GM19467 (cell line): ENCODE data around the gene TMEM190.

Source experiments
- ATAC-seq: cut with Tn5 transposase; IDR thresholded peaks from one replicate; pipeline ENCODE4 v1.9.1; 2021; ENCODE audit warnings: mild to moderate bottlenecking, moderate library complexity; ENCODE audit not compliant: unreplicated experiment

Gene TMEM190

DNA sequence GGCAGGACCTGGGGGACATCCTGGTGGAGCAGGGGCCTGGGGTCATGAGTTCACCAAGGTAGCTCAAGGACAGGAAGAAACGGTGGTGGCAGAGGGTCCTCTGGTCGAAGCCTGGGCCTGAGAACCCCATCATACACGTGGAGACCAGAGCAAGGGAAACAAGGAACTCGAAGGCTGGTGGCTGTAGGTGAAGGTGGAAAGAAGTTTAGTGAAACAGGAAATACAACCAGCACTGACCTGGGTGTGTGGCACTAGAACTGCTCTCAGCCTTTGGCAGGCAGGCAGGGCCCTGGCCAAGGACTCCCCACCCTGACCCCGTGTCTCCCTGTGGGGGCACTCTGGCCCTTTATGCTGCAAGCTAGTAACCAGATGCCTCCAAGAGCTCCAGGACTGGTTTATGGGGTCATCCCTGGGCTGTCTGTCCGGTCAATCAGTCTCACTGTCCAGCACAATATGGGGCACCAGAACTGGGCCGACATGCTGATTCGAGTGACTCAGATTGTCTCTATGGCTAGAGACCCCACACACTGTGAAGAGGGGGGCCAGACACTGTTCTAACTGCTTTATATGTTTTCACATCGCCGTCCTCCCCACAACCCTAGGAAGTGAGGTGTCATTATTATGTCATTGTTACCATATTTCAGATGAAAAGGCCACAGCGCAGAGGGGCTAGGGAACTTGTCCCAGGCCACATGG lies 25.9 kb upstream of the TMEM190 start:
- no peak for ATAC-seq

DNA sequence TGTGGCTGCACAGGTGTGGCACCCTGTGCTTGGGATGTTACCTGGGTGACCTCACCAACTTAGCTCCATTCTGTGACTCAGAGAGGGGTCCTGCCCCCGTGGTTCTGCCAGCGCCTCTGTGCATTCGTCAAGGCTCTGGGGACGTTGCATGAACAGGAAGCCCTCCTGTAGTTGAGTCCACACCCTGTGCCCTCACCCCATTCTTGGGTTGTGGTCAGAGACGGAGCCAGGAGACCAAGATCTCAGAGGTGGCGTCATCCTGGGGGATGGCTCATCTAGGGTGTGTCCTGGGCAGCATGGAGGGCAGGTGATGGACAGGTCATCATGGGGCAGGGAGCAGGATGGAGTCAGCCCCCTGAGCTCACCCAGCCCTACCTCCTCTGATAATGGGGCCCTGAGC lies 24.6 kb upstream of the TMEM190 start:
- ATAC-seq, result no peak

DNA sequence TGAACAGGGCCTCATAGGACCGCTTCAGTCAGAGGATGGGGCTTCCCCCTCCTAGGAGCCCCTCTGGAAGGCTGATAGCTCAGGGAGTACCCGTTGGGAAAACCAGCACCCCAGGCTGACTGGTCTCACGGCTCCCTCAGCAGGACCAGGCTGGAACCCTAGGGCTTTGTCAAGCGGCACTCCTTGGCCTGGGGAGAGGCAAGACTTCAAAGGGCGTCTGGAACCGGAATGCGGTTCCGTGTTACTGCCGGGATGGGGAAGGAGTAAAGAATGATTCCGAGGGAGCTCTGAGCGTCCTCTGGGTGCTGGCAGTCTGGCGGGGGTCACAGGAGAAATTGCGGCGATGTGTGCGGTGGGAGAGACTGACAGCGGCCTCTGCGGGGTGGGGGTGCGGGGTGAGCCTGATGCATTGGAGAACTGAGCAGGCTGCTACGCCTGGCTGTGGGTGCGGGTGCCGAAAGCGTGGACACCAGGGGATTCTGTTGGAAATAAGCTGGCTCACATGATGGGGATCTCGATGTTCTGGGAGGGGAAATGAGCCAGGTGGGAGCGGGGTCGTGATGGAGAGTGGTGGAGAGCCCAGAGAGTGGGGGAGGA lies 24.0 kb upstream of the TMEM190 start:
- ATAC-seq, result no peak

DNA sequence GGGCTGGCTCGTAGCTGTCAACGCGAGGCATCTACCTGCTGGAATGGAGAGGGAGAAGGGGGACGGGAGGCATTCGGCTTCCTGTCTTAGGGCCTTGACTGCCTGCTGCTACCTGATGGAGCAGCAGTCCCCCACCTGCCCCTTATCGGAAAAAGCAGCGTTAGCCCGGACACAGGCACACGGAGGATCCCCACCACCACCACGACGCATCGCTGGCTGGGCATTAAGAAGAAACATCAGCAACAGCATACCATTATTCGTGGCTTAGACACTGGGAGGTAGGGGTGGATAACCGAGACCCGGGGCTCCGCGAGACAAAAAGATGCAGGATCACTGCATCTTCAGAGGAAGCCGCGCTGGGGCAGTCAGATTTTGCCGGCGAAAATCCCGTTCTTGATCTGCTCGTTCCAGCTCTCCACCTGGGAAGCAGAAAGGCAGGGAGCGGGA lies 23.2 kb upstream of the TMEM190 start:
- no peak for ATAC-seq

DNA sequence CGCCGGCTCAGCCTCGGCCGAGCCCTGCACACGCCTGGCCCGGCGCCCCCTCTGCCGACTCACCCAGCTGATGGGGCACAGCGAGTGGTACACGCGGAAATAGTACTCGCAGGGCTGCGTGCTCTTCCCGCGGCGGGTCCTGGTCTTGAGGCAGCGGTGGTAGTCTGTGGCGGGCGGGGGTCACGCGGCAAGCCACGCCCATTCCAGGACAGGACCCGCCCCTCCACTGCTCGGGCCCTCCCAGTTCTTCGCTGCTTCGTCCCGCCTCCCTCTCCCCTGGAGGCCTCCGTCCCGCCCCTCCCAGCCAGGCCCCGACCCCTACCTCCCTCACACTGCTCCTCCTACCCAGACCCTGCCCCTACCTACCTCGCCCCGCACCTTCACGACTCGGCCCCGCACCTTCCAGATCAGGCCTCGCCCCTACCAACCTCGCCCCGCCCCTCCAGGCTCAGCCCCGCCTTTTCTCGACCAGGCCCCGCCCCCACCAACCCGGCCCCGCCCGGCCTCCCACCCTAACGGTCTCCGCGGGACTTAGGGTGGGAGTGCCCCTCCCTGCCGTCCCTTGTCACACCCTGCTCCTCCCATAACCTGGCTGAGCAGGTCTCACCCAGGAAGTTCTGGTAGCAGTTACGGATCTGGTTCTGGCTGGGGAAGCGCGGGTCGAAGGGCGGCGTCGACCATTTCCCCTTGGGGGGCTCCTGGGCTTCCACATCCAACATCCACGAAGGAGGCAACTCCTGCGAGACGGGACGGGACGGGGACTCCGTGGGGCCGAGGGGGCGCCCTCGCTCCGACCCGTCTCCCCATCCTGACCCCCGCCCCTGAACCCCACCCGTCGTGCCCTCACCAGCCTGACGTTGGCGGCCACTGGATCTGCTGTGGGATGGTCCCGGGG lies 22.6 kb upstream of the TMEM190 start:
- no peak for ATAC-seq

DNA sequence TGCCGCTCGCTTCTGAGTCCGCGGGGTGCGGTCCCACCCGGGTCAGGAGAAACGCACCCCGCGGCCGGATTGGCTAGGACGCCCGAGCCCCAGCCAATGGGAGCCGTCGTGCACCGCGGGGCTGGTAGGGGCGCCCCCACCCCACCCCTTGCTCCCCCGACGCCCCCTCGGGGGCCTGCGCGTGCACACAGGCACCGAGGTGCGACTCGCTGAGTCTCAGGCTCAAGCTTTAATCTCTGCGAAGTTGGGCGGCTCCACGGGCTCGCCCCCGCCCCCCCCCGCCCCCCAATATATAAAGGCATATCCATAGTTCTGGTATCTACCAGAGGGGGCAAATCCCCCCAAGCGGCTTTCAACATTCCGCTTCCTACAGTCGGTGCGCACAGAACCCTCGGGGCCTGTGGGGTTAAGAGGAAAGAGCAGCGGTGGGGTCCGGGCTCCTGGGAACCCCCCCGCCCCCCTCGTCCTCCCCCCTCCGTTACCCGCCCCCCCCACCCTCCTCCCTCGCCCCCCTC lies 21.9 kb upstream of the TMEM190 start, which contains the start of gene COX6B2:
TSS of gene COX6B2 (minus strand) at position 22 of the 515 bp plus-strand sequence. CDS start 198 bp downstream, outside the sequence.
- no peak for ATAC-seq

DNA sequence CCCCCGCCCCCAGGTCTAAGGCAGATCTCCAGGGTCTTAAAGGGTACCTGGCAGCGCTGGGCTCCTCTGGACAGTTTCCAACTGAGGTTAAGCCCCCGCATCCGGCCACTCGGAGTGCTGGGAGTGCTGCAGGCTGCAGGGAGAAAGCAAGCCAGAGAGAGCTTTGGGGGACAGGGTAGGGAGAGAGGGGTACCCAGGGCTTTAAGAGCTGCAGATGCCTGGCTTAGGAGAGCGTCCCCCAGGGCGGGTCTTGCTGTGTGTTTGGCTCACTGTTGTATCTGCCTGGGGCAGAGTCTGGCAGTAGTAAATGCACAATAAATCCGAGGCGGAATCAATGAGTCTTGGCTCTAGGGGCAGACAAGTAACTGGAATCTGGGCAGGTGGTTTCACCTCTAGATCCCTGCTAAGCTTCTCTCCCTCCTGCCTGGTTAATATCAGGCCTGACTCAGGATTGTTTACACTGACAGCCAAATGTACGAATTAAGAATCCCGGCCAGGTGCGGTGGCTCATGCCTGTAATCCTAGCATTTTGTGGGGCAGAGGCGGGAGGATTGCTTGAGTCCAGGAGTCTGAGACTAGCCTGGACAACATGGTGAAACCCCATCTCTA lies 21.3 kb upstream of the TMEM190 start:
- ATAC-seq, result no peak

DNA sequence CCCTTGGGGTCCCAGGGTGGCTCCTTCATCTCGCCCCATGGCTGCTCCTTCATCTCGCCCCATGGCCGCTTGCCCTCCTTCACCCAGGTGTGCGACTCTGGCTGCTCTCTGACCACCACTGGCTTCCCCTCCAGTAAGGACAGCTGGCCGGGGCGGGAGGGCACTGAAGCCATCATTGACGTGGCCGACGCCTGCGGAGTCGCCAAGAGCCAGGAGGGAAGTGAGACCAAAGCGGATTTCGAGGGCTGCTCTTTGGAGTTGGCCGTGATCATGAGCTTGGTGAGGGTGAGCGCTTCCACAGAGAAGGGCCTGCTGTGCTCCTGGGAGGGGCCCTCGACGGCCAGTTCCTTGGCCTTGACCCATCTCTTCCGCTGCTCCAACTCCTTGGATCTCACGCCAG lies 18.1 kb upstream of the TMEM190 start:
- no peak for ATAC-seq

DNA sequence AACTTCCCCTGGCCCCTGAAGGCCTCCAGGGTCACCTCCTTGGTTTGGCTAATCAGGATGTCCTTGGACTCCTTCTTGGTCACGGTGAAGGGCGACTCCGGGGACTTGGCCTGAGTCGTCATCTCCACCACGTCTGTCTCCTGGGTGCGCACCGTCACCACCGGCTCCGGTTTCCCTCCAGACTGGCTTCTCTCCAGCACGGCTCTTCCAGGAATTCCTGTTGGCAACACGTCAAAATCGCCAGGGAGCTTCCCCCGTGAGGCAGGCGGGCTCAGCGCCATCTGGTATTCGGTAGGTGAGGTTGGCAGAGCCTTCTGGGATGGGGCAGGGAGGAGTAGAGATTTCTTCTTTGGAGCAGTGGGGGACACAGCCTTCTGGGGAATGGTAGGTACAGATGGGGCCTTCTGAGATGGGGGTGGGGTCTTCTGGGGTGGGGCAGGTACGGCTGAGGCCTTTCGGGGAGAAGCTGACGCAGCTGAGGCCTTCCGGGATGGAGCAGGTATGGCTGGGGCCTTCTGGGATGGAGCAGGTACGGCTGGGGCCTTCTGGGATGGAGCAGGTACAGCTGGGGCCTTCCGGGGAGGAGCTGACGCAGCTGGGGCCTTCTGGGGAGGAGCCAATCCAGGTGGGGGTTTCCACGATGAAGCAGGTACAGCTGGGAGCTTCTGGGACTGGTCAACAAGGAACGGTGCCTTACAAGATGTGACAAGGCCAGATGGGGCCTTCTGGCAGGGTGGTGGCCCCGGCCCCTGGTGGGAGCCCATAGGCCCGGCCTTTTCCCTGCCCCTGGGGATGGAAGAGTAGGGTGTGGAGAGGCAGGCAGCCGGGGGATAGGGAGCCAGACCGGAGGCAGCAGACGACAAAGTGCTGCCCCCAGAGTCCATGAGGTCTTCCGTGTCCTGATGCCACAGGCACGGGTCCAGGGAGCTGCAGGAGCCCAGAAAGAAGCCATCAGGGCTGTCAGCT lies 17.4 kb upstream of the TMEM190 start:
- ATAC-seq, result no peak

DNA sequence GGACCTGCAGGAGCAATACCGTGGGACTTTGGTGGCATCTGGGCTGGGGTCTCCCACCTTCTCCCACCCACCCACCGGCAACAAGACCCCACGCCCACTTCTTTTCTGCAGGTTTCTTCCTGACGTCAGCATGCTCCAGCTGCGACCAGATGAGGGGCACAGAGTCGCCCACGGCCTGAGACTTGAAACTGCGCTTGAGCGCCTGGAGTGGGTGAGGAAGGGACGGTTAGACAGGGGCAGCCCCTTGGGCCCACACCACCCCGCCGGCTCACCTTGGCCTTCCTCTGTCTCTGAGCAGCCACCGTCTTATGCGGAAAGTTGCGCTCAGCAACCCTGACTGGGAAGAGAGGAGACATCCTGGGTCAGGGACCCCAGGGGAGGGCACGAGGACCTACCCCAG lies 15.7 kb upstream of the TMEM190 start:
- no peak for ATAC-seq

DNA sequence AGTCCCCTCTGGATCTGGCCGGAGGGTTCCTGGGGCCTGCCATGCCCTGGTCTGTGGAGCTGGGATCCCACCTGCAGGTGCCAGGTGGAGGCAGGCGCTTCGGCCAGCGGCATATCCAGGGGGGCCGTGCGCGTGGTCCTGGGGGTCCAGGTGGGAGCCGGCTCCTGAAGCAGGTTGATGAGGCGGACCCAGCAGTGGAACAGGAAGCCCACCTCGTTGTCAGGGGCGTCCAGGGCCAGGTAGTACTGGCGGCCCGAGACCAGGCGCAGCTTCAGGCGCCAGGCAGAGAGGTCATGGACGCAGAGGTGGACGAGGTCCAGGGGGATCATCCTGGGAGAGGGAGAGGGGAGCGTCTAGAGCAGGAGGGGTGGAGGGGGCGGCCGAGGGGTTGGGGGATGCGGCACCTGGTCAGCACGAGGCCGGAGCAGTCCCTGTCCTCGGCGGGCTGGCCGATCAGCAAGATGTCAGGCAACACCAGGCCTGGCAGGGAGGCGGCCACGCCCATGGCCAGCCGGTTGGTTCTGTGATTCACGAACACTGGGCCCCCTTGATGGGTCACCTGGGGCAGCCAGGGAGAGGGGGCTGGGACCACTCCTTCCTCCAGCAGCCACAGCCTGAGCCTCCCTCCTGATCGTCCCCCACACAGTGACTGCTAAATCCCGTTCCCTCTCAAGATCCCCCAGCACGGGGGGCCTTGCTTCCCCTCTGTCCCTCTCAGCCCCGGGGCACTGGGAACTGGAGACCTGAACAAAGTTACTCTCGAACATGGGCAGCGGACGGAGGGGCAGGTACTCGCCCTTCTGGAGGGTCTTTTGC lies 14.2 kb upstream of the TMEM190 start:
- no peak for ATAC-seq

DNA sequence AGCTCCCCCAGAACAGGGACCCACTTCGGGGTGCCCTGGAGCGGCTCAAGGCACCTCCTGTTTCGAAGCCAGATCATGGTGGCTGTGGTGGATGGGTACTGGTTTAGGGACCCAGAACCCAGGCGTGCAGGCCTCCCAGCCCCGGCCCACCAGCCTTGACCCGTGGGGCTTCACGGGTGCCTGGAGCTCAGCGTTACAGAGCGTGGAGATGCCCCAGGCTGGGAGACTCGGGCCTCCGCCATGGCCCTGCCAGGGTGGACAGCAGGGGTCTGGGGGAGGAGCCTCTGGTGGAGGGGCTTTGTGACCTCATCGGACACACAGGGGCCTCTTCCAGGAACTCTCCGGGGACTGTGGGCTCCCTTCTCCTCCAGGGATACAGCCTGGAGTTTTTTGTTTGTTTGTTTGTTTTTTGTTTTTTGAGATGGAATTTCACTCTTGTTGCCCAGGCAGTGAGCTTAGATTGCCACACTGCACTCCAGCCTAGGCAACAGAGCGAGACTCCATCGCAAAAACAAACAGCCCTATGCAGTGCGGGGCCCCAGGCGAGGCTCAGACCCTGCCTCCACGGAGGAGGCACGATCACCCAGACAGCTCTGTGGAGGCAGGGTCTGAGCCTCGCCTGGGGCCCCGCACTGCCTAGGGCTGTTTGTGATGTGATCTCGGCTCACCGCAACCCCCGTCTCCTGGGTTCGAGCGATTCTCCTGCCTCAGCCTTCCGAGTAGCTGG lies 13.5 kb upstream of the TMEM190 start, which contains the start of gene GARIN5B:
TSS of gene GARIN5B (minus strand) at position 271 of the 727 bp plus-strand sequence. CDS start at position 77, 194 bp downstream.
- ATAC-seq, result no peak

DNA sequence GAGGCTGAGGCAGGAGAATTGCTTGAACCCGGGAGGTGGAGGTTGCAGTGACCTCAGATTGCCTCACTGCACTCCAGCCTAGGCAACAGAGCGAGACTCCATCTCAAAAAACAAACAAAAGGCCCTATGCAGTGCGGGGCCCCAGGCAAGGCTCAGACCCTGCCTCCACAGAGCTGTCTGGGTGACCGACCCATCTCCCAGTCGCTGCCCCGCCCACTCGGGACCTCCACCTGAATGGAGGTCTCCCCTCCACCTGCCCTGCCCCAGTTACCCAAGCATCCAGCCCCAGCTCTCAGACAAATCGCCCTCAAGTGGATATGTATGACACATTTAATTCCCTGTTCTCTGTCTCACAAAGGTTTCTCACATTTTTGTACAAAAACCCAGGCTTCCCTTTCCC lies 11.4 kb upstream of the TMEM190 start:
- no peak for ATAC-seq

DNA sequence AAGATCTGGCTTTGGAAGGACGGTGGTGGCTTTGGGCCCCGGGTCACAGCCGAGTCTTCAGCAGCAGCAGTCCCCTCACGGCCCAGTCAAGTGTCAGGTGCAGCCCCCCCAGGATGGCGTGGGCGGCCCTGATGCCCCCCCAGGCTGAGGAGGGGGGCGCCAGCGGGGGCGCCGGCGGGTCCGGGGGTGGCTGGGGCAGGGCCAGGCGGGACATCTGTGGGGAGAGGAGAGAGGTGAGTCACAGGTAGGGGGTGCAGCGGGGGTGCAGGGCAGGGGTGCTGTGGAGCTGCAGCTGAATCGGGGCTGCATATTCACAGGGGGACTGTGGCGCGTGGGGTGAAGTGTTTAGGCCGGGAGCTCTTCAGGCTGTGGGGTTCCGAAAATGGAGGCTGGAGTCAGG lies 10.7 kb upstream of the TMEM190 start:
- no peak for ATAC-seq

DNA sequence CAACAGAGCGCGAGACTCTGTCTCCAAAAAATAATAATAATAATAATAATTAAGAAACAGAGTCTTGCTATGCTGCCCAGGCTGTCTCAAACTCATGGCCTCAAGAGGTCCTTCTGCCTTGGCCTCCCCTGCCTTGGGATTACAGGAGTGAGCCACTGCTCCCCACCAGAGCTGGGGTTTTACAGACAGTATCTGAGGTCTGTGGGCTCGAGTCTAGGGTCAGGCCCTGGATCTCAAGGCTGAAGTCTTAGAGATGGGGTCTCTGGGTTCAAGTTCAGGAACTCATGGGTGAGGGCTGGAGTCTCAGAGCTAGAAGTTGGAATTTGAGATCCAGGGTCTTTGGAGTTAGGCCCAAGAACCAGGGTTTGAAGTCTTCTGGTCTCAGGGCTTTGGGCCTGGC lies 9.8 kb upstream of the TMEM190 start:
- no peak for ATAC-seq

DNA sequence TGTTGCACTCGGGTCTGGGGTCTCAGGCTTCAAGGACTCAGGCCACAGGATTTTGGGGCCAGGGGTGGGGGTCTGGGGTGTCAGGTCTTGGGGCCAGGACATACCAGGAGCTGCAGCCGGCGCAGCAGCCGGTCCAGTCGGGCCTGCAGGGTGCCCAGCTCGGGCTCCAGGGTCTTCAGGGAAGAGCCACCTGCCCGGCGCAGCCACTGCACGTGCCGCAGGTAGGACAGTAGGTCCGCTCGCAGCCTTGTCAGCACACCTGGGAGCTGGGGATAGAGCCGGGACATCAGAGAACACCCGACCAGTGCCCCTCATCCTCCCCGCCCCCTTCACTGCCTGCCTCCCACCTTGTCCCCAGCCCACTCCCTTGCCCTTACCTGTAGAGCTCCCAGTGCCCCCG lies 8.5 kb upstream of the TMEM190 start:
- no peak for ATAC-seq

DNA sequence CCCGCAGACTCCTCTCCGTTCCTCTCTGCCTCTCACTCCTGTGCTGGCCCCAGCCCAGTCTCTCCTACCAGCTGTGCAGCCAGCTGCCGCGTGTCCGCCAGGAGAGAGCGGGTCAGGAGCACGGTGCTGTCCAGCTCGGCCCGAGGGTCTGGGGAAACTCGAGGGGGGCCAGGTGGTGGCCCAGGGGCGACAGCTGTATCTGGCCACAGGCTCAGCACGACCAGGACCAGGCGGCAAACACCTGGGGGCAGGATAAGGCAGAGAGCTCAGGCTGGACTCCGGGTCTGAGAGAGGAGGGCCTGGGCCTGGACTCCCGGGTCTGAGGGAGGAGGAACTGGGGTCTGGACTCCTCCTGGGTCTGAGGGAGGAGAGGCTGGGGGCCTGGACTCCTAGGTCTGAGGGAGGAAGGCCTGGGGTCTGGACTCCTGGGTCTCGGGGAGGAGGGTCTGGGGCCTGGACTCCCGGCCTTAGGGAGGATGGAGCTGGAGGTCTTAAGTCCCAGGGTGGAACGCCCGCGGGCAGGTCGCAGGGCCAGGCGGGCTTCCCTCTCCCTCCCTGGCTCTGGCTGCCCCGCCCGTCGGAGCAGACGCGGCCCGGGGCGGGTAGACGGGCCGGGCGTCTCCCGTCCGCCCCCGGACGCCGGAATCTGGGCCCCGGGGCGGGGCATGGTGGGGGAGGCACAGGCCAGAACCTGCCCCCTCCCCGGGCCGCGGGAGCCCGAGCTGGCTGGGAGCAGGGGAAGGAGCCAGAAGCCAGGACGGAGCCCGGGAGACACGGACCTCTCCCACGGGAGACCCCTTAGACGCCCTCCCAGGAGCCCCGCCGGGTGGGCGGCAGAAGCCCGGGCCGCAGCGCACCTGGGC lies 7.7 kb upstream of the TMEM190 start:
- ATAC-seq, result no peak
